GM12865 (cell line): ENCODE results near the gene AGL.
"Not testable (repeated sequence)": the region's sequence is repeated elsewhere in the genome, so short reads cannot be mapped to it uniquely, and the experiment has no call there.

Experiments used
- DNase-seq: peaks from one replicate; pipeline ENCODE4 v3.0.0; 2010; ENCODE audit warnings: low read depth
- H3K4me3 ChIP-seq: 2 replicates; pipeline ENCODE4 v1.5.1; 2011; ENCODE audit warnings: mild to moderate bottlenecking, low read depth, low read length, control low read depth
- CTCF ChIP-seq: IDR thresholded peaks from 2 replicates; pipeline ENCODE4 v1.5.1; 2011; ENCODE audit warnings: low read length, control low read depth, low read depth, inconsistent platforms; ENCODE audit not compliant: insufficient read depth; ENCODE audit errors: missing control alignments

The AGL gene

GRCh38 chr1:99970713-99971255 is 120.6 kb downstream of the AGL start:
- no peak for DNase-seq
- no peak for TF ChIP-seq CTCF
- peak overlapping the region; percentile 69 for H3K4me3 ChIP-seq

- not testable (repeated sequence) for H3K4me3 ChIP-seq, DNase-seq
These were observed 121.9 kb downstream of the AGL start for GRCh38 chr1:99972066-99972465.
